HG03571 (cell line): ENCODE data around the gene KCNQ1OT1.

Source experiments
- ATAC-seq: cut with Tn5 transposase; IDR thresholded peaks from one replicate; pipeline ENCODE4 v1.9.1; 2021; ENCODE audit not compliant: unreplicated experiment

KCNQ1OT1 gene

GRCh38 chr11:2721210-2721916 lies 21.6 kb upstream of the KCNQ1OT1 start:
- no peak for ATAC-seq

DNA sequence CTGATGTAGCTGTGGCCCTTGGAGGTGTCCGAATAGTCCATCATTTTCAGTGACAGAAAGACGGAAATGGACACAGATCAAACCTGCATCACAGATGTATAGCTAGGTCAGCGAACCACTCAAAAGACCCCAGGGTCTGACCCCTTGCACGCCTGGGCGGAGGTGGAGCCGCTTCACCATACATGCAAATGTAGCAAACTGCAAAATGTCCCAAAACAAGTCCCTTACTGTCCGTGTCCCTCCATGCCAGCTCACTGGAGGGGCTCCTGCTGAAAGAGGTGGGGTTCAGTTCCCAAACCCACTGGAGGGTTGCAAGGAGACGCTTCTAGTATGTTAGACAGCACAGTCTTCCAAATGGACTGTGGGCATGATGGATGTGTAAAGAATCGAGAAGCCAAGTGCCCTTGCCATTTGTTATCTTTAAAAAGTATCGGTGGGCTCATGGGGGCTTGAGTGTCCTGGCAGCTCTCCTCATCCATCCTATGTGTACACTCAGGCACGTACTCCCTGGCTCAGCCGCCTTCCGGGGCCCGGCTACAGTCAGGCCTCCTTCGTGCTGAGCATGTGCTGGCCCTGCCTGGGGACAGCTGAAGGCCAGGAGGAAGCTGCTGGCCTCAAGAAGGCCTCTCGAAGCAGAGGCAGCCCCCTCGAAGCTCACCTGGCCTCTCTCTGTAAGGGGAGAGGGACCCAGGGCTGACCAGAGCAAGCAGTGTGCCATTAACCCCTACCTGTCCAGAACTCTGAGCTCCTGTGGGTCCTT lies 20.2 kb upstream of the KCNQ1OT1 start:
- no peak for ATAC-seq

- no peak for ATAC-seq
These were observed 19.1 kb upstream of the KCNQ1OT1 start for GRCh38 chr11:2718817-2719438.

- ATAC-seq: no peak
These were observed 17.9 kb upstream of the KCNQ1OT1 start for GRCh38 chr11:2717561-2718325.

DNA sequence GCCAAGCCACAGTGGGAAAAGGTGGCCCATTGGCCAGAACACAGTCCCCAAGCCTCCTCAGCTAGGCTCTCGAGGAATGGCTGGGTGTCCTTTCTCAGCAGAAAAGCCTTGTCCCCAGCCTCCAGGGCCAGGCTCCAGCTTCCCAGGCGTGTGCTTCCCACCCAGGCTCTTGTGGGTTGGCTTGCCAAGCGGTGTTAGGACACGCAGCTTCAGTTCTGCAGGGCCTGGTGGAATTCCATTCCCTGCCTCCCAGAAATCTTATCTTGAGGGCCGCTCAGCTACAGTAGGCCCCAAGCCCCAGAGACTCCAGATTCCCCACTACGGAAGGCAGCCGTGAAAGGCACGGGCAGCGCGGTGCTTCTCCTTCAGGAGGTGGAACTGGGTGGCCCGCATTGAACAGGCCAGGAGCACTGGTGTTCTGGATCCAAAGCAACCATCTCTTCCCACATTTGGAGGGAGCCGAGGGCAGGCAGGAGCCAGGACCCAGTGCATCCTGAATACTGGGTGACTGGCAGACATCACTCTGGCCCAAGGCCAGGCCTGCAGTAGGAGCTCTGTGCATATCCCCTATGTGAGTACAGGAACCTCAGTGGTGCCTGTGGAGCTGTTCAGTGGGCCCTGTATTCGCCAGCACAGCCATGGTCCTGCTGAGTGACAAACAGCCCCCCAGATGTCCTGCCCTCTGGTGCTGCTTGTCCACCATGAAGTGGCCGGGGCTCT lies 16.7 kb upstream of the KCNQ1OT1 start:
- no peak for ATAC-seq

DNA sequence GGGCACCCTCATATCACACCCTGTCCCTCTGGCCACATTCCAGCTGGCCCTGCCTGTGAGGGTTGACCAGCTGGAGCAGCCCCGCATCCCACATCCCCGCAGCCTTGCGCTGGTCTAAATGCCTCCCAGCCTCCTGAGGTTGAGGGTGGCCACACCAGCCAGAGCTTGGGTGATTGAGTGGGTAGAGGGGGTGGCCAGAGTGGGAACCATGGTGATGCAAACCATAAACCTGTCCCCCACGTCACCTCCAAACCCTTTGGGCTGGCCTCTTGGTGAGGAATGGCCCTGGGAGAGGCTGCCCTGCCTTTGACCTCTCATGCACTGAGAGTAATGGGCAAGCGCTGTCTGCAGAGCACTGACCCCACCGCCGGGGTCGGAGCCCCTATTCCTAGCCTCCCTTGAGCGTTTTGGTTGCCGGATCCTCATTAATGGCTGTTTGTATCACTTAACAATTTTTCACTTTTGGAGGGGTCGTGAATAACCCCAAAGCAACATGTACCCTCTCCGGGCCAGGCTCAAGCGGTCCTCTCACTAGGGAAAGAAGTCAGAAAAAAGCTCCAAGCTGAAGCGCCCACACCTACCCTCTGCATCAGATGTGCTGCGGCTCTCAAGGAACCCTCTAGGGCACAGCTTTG lies 16.0 kb upstream of the KCNQ1OT1 start:
- no peak for ATAC-seq

GRCh38 chr11:2714871-2715270 lies 15.1 kb upstream of the KCNQ1OT1 start:
- ATAC-seq: no peak

DNA sequence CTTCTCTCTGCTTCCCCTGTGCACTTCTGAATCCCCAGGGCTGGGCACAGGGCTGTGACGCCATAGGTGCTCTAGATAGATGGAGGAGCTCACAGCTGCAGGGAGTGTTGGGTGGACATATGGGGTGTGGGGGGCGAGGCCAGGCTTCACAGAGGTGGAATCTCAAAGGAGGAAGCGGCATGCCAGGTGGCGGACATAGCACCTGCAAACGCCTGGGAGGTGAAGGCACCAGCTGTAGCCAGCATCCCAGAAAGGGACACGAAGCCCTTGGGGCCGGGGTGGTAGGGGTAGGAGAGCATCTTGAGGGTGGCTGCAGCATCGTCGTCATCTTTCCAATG lies 14.6 kb upstream of the KCNQ1OT1 start:
- no peak for ATAC-seq

DNA sequence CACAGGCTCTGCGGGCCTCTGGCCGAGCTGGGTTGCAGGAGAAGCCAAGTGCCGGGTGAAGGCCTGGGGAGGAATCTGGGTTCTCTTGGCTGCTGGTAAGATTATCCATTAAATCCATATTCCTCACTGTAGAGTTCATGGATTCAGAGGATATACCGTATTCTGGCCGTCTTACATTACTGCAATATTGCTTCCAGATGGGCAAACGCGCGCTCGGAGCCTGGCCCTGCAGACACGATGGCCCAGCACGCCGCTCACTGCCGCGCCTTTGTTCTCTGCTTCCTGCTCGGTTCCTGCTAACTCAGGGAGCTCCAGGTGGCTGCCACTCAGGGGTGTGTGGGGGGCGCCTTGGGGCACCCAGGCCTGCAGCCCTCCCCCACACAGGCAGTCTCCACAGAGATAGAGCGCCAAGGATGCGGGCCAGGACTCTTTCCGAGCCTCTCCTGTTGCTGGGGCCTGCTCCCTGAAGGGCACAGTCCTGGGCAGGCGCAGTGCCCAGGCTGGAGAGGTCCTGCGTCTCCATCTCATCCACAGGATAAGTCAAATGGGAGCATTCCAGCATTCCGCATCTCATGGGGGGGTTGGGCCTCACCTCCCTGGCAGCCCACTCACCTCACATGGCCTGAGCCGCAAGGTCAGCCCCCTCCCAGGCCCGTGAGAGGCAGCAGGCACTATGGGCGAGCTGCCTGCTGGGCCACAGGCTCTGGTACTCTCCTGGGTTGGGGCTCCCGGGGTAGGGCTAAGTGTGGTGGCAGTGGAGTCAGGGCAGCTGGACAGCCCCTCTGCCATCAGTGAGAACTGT lies 14.1 kb upstream of the KCNQ1OT1 start:
- no peak for ATAC-seq

GRCh38 chr11:2713094-2713493 lies 13.3 kb upstream of the KCNQ1OT1 start:
- no peak for ATAC-seq

- ATAC-seq: no peak
These were observed 11.4 kb upstream of the KCNQ1OT1 start for GRCh38 chr11:2711161-2711560.

DNA sequence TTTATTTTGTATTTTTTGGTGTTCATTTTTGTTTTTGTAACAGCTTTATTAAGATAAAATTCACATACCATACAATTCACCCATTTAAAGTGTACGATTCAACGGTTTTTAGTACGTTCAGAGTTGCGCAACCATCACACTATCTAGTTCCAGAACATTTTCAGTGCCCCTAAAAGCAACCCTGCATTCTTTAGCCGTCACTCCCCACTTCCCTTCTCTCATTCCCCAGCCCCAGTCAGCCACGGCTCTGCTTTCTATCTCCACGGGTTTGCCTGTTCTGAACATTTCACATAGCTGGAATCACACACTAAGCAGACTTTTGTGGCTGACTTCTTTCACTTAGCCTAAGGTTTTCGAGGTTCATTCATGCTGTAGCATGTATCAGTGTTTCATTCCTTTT lies 9.6 kb upstream of the KCNQ1OT1 start:
- no peak for ATAC-seq

DNA sequence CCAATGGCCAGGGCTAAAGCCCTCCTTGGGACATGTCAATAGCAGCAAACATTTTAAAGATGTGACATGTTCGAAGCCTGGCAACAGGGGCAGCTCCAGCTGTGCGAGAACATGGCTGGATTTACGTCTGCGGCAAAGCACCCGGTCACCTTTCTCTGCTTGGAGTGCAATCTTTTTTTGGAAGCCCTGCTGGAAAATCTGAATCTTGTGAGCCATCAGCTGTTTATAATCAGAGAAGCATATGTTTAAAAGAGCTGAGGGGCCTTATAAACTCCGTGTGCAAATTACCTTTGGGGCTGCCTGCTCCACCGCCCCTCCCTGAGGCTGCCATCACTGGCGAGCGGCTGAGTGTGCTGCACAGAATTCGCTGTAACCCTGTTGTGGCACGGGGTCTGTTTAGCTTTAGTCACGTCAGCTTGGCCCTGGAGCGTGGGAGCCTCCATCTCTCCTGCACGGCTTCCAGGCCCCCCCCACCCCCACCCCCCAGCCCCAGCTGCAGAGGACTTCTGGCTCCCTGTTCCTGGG lies 9.0 kb upstream of the KCNQ1OT1 start:
- no peak for ATAC-seq

GRCh38 chr11:2708151-2708581 lies 8.4 kb upstream of the KCNQ1OT1 start:
- ATAC-seq: no peak

DNA sequence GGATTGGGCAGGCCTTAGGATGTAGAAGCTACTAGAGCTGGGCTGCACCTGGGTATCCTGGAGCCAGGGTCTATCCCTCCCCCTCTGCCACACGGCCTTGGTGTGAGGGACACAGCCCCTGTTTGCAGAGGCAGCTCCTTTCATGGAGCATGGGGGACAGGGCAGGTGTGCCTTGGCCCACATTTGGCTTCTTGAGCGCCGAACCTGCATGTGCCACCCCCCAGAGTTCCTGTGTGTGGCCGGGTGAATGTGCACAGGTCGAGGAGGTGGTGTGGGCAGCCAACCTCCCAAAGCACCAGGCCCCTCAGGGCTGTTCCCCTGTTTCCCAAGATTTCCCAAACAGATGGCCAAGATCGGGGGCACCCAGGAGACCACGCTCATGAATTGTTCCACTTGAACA lies 7.9 kb upstream of the KCNQ1OT1 start:
- no peak for ATAC-seq

GRCh38 chr11:2706321-2706720 lies 6.5 kb upstream of the KCNQ1OT1 start:
- no peak for ATAC-seq

DNA sequence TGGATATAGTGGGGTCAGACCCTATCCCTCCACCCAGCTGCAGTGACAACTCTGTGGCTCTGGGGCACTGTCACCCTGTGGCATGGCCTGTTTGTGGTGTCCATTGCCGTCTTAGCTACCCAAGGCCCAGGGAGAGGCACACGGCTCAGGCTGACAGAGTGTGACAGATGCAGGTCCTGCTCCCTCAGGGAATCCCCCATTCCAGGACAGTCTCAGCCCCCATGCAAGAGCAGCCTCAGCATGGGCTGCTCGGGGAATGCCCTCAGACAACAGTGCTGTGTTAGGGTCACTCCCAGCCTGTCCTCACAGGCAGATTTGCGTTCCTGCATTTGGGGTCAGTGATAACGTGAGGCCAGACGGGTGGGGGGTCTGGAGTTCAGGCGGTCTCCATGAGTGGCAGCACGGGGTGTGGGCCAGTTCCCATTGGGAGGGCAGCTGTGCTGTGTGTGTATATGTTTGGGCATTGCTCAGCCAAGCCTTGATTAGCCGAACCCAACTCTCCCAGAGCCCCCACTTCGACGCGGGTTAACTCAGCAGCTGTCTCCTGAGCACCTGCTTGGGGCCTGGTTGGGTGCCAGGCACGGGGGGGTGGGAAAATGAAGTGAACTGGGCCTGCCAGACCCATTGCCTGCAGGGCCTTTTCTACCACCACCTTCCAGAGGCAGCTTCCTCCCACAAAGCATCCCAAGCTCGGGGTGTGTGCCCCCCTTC lies 5.3 kb upstream of the KCNQ1OT1 start:
- no peak for ATAC-seq

DNA sequence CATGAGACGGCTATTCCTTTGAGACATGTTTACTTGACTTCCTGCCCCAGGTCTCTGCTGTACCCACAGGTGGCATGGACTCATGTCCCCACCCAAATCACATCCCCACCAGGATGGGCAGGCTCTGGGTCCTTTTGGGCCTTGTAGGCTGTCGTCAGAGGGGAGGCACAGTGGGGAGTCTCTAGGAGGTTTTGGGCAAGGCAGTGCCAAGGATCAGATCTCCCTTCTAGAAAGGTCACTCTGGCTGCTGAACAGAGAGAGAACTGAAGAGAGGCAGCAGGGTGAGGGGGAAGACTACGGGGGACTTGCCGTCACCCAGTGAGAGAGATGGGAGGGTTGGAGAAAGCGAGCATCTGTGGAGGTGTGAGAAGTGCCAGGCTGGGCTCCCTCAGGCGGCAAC lies 4.6 kb upstream of the KCNQ1OT1 start:
- ATAC-seq: no peak
